HG03354 (cell line): ENCODE measurements around the gene HIRA.
"Not testable (repeated sequence)": the region's sequence is repeated elsewhere in the genome, so short reads cannot be mapped to it uniquely, and the experiment has no call there.

ENCODE experiments used
- ATAC-seq: cut with Tn5 transposase; IDR thresholded peaks from one replicate; pipeline ENCODE4 v1.9.1; 2021; ENCODE audit warnings: mild to moderate bottlenecking; ENCODE audit not compliant: unreplicated experiment, poor library complexity, severe bottlenecking

The HIRA gene

GRCh38 chr22:19343470-19343869 is 88.1 kb downstream of the HIRA start:
- ATAC-seq = no peak

- no peak for ATAC-seq
Measured at GRCh38 chr22:19341500-19341899, 90.0 kb downstream of the HIRA start.

GRCh38 chr22:19337137-19337536 is 94.4 kb downstream of the HIRA start:
- no peak for ATAC-seq

- no peak for ATAC-seq
Measured at GRCh38 chr22:19336133-19337075, 95.1 kb downstream of the HIRA start.

GRCh38 chr22:19331975-19332374 is 99.6 kb downstream of the HIRA start:
- no peak for ATAC-seq

- ATAC-seq = no peak
Measured at GRCh38 chr22:19331474-19331873, 100.1 kb downstream of the HIRA start.

GRCh38 chr22:19330865-19331418 is 100.6 kb downstream of the HIRA start:
- ATAC-seq = no peak

- ATAC-seq = not testable (repeated sequence)
Measured at GRCh38 chr22:19330205-19330604, 101.3 kb downstream of the HIRA start.

GRCh38 chr22:19329454-19329853 is 102.1 kb downstream of the HIRA start:
- no peak for ATAC-seq

GRCh38 chr22:19325296-19325948 is 106.1 kb downstream of the HIRA start:
- ATAC-seq = no peak

GRCh38 chr22:19323420-19323819 is 108.1 kb downstream of the HIRA start:
- ATAC-seq = not testable (repeated sequence)

GRCh38 chr22:19321757-19322156 is 109.8 kb downstream of the HIRA start:
- no peak for ATAC-seq

- ATAC-seq = not testable (repeated sequence)
Measured at GRCh38 chr22:19320136-19320535, 111.4 kb downstream of the HIRA start.

- no peak for ATAC-seq
Measured at GRCh38 chr22:19319281-19319680, 112.3 kb downstream of the HIRA start.

- ATAC-seq = no peak
Measured at GRCh38 chr22:19317865-19318264, 113.7 kb downstream of the HIRA start.

GRCh38 chr22:19307872-19308271 is 123.7 kb downstream of the HIRA start:
- no peak for ATAC-seq

GRCh38 chr22:19306535-19306934 is 125.0 kb downstream of the HIRA start:
- not testable (repeated sequence) for ATAC-seq

- no peak for ATAC-seq
Measured at GRCh38 chr22:19304547-19304946, 127.0 kb downstream of the HIRA start.

- no peak for ATAC-seq
Measured at GRCh38 chr22:19303785-19304184, 127.7 kb downstream of the HIRA start.

- ATAC-seq = no peak
Measured at GRCh38 chr22:19295733-19296132, 135.8 kb downstream of the HIRA start.
